HepG2 (cell line): ENCODE data around the gene ADCY9. TPM values are rescaled to one million over a fixed set of nuclear protein-coding genes. Genes with fewer than 3 reads are reported as not detected.
A peak's percentile ranks its signal among the peaks of the same experiment; 100 is the strongest.

Experiments
- AHR ChIP-seq: IDR thresholded peaks from 2 replicates; pipeline ENCODE4 v1.6.1; 2018; ENCODE audit warnings: missing genetic modification reagents, missing compliant biosample characterization
- ARID2 ChIP-seq: sonication (generic); formaldehyde crosslinking; IDR thresholded peaks from 2 replicates; pipeline ENCODE4 v1.8.1; 2022; ENCODE audit warnings: mild to moderate bottlenecking, missing genetic modification reagents, borderline replicate concordance
- GABPA ChIP-seq, 2 experiments: IDR thresholded peaks; 2 replicates each; pipeline ENCODE4 v1.6.1; 2011 to 2016; ENCODE audit warnings: low read depth in 2 of 2, low read length in 1 of 2, missing biosample characterization in 1 of 2, missing genetic modification characterization in 1 of 2
- HMGXB3 ChIP-seq: sonication (generic); formaldehyde crosslinking; IDR thresholded peaks from 2 replicates; pipeline ENCODE4 v1.4.0; 2020; ENCODE audit warnings: missing genetic modification reagents, borderline replicate concordance
- HOXA9 ChIP-seq: sonication (generic); formaldehyde crosslinking; IDR thresholded peaks from 2 replicates; pipeline ENCODE4 v1.8.1; 2022; ENCODE audit warnings: missing genetic modification reagents, mild to moderate bottlenecking, moderate library complexity, borderline replicate concordance
- MED1 ChIP-seq: sonication (generic); formaldehyde crosslinking; IDR thresholded peaks from 2 replicates; pipeline ENCODE4 v1.4.0; 2020; ENCODE audit warnings: missing genetic modification reagents
- MEF2D ChIP-seq: sonication (generic); formaldehyde crosslinking; IDR thresholded peaks from 2 replicates; pipeline ENCODE4 v1.5.1; 2020; ENCODE audit warnings: mild to moderate bottlenecking, missing genetic modification reagents
- RARG ChIP-seq: sonication (generic); formaldehyde crosslinking; IDR thresholded peaks from 2 replicates; pipeline ENCODE4 v1.4.0; 2020; ENCODE audit warnings: low read depth, mild to moderate bottlenecking, missing genetic modification reagents
- RXRA ChIP-seq: sonication (generic); formaldehyde crosslinking; IDR thresholded peaks from 2 replicates; pipeline ENCODE4 v1.5.1; 2020; ENCODE audit warnings: missing genetic modification reagents
- SIN3B ChIP-seq: fragments of 150-350 bp; IDR thresholded peaks from 2 replicates; pipeline ENCODE4 v1.6.1; 2014; ENCODE audit warnings: low read length
- STAG1 ChIP-seq: sonication (generic); formaldehyde crosslinking; IDR thresholded peaks from 2 replicates; pipeline ENCODE4 v1.4.0; 2020; ENCODE audit warnings: missing genetic modification reagents
- ZNF143 ChIP-seq: sonication (generic); formaldehyde crosslinking; IDR thresholded peaks from 2 replicates; pipeline ENCODE4 v1.4.0; 2020; ENCODE audit warnings: missing genetic modification reagents
- ZNF329 ChIP-seq: sonication (generic); formaldehyde crosslinking; IDR thresholded peaks from 2 replicates; pipeline ENCODE4 v1.9.0; 2021; ENCODE audit warnings: low read depth, mild to moderate bottlenecking, missing genetic modification reagents
- ZNF34 ChIP-seq: sonication (generic); formaldehyde crosslinking; IDR thresholded peaks from 2 replicates; pipeline ENCODE4 v1.4.0; 2020; ENCODE audit warnings: mild to moderate bottlenecking, missing genetic modification reagents, borderline replicate concordance
- ZNF781 ChIP-seq: sonication (generic); formaldehyde crosslinking; IDR thresholded peaks from 2 replicates; pipeline ENCODE4 v1.5.1; 2020; ENCODE audit warnings: borderline replicate concordance, mild to moderate bottlenecking, missing genetic modification reagents; ENCODE audit errors: not compliant biosample characterization
- ZNF788 ChIP-seq: sonication (generic); formaldehyde crosslinking; IDR thresholded peaks from 2 replicates; pipeline ENCODE4 v1.5.0; 2020; ENCODE audit warnings: mild to moderate bottlenecking, missing genetic modification reagents, borderline replicate concordance
- ZNF891 ChIP-seq: sonication (generic); formaldehyde crosslinking; IDR thresholded peaks from 2 replicates; pipeline ENCODE4 v1.5.0; 2020; ENCODE audit warnings: mild to moderate bottlenecking, missing genetic modification reagents
- polyA plus RNA-seq, 8 experiments: library from polyadenylated mRNA; depleted of rRNA in 3 of 8; stranded (reverse) in 7 of 8; unstranded in 1 of 8; fragments of >200 nt; fragmentation: Illumina TruSeq in 4 of 8; extraction: Trizol in 4 of 8; gene quantifications; 2 replicates each; pipeline versions ENCODE4 v1.2.1 to v1.2.3, GENCODE V29; 2011 to 2016; ENCODE audit warnings: low read depth in 4 of 8, missing spikeins in 1 of 8, mixed read lengths in 1 of 8; ENCODE audit not compliant: insufficient read depth in 1 of 8
- total RNA-seq, 5 experiments: library from RNA; depleted of rRNA; stranded (reverse); fragments of >200 nt; fragmentation: Illumina TruSeq; extraction: Trizol; gene quantifications; 2 replicates each; pipeline ENCODE4 v1.2.3, GENCODE V29; 2016; ENCODE audit warnings: low read depth in 1 of 5
- TF ChIP-seq, protein P1 (sequence below): sonication (generic); formaldehyde crosslinking; IDR thresholded peaks from 2 replicates; pipeline ENCODE4 v1.4.0; 2020; ENCODE audit warnings: missing genetic modification reagents
- TF ChIP-seq, protein P2 (sequence below): sonication (generic); formaldehyde crosslinking; IDR thresholded peaks from 2 replicates; pipeline ENCODE4 v1.8.0; 2022; ENCODE audit warnings: missing genetic modification reagents, mild to moderate bottlenecking, borderline replicate concordance
- TF ChIP-seq, protein P3 (sequence below): sonication (generic); formaldehyde crosslinking; IDR thresholded peaks from 2 replicates; pipeline ENCODE4 v1.5.0; 2020; ENCODE audit warnings: mild to moderate bottlenecking, missing genetic modification reagents, moderate library complexity

The ADCY9 gene
- total and polyA plus RNA-seq, 2 of the 13 experiments (the other 11 are each of a cell fraction or from before 2014, with no cell fraction given): 11.2 to 13.9 TPM

- TF ChIP-seq HMGXB3 (CRISPR knock-in tag) (no peak), ZNF781 (CRISPR knock-in tag) (peak; percentile 77), ZNF788 (CRISPR knock-in tag) (peak; percentile 37; the same call in 1 of the 2 replicates), ARID2 (CRISPR knock-in tag) (no peak), AHR (CRISPR knock-in tag) (no peak), MED1 (CRISPR knock-in tag) (peak; percentile 25; the same call in 1 of the 2 replicates), ZNF34 (CRISPR knock-in tag) (no peak), RXRA (CRISPR knock-in tag) (no peak), ZNF329 (CRISPR knock-in tag) (no peak), HOXA9 (CRISPR knock-in tag) (no peak), GABPA (IDR thresholded peaks at IDR 0.05; ENCODE audit: low read depth, low read length) (no peak), GABPA (CRISPR knock-in tag; IDR thresholded peaks at IDR 0.05; ENCODE audit: low read depth) (no peak), STAG1 (CRISPR knock-in tag) (peak; percentile 12; the same call in 1 of the 2 replicates), ZNF143 (no peak), ZNF891 (CRISPR knock-in tag) (no peak), RARG (CRISPR knock-in tag) (no peak), SIN3B (no peak), MEF2D (no peak)
- TF ChIP-seq, protein P1, sequence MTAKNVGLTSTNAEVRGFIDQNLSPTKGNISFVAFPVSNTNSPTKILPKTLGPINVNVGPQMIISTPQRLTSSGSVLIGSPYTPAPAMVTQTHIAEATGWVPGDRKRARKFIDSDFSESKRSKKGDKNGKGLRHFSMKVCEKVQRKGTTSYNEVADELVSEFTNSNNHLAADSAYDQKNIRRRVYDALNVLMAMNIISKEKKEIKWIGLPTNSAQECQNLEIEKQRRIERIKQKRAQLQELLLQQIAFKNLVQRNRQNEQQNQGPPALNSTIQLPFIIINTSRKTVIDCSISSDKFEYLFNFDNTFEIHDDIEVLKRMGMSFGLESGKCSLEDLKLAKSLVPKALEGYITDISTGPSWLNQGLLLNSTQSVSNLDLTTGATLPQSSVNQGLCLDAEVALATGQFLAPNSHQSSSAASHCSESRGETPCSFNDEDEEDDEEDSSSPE (CRISPR knock-in tag): 0 out of 2 replicates have a peak, but pooled peaks have one; percentile 35
- TF ChIP-seq, protein P2, sequence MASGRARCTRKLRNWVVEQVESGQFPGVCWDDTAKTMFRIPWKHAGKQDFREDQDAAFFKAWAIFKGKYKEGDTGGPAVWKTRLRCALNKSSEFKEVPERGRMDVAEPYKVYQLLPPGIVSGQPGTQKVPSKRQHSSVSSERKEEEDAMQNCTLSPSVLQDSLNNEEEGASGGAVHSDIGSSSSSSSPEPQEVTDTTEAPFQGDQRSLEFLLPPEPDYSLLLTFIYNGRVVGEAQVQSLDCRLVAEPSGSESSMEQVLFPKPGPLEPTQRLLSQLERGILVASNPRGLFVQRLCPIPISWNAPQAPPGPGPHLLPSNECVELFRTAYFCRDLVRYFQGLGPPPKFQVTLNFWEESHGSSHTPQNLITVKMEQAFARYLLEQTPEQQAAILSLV (CRISPR knock-in tag): 0 out of 2 replicates have a peak, but pooled peaks have one; percentile 33
- TF ChIP-seq, protein P3, sequence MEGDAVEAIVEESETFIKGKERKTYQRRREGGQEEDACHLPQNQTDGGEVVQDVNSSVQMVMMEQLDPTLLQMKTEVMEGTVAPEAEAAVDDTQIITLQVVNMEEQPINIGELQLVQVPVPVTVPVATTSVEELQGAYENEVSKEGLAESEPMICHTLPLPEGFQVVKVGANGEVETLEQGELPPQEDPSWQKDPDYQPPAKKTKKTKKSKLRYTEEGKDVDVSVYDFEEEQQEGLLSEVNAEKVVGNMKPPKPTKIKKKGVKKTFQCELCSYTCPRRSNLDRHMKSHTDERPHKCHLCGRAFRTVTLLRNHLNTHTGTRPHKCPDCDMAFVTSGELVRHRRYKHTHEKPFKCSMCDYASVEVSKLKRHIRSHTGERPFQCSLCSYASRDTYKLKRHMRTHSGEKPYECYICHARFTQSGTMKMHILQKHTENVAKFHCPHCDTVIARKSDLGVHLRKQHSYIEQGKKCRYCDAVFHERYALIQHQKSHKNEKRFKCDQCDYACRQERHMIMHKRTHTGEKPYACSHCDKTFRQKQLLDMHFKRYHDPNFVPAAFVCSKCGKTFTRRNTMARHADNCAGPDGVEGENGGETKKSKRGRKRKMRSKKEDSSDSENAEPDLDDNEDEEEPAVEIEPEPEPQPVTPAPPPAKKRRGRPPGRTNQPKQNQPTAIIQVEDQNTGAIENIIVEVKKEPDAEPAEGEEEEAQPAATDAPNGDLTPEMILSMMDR (CRISPR knock-in tag): peak; percentile 7; the same call in 1 of the 2 replicates
Observed at GRCh38 chr16:4116325-4117249, at the start of gene ADCY9 (continued).
